GM19463 (cell line): ENCODE measurements around the gene DUSP10.

Experiments
- ATAC-seq: cut with Tn5 transposase; IDR thresholded peaks from one replicate; pipeline ENCODE4 v1.9.1; 2021; ENCODE audit warnings: mild to moderate bottlenecking, moderate library complexity; ENCODE audit not compliant: unreplicated experiment

DUSP10 gene

DNA sequence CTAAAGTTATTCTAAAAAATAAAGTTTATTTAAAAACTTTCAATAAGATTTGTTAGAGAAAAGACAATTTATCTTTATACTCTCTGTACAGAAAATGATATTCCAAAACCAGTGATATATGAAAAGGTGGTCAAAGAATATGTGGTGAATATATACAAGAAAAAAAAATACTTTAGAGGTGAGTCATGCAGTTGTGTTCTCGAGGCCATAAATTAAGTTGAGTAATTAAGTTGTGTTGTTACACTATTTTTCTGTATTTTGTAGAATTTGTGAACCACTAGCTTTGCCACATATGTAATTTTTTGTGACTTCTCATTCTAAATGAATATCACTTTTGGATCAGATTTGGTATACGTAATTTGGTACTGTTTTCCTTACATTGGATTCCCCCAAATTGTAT lies 23.6 kb upstream of the DUSP10 start:
- no peak for ATAC-seq

DNA sequence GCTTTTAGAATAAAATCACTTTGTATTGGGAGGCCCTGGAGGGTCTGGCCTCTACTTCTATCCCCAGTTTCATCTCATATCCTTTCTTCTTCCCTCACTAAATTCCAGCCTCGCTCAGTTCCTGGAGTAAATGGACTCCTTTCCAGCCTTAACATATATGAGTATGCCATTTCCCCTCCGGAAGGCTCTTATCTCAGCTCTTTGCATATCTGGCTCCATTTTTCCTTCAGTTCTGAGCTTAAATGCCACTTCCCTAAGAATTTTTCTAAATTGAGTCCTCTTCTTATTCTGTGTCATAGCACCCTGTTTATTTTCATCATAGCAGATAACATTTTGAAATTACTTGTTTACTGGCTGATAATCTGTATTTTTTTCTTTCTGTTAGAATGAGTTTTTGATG lies 20.2 kb upstream of the DUSP10 start:
- no peak for ATAC-seq

DNA sequence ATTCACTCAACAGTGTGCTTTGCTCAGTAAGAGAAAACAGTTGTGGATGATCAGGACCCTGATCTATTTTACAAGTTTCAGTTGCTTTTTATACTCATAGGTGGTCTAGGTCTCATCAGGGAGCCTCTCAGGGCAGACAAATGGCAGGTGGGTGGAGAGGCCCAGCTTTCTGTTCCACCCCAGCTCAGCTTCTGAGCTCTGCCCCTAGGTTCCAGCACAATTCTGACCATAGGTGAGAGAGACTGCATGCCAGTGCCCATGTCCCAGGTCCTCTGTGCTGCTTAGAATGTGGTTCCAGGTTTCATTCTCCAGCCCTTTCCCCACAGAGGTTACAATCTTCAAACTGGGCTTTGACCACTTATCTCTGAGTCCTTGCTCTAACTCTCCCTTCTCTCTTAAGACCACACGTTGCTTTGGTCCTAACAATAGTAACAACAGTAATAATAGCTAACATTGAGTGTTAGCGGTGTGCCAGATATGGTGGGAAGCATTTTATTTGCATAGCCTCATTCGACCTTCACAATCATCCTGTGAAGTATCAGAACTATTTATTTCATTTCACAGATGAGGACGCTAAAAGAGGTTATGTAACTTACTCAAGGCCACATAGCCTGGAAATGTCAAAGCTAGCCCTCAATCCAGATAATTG lies 19.6 kb upstream of the DUSP10 start:
- peak; percentile 72 for ATAC-seq

DNA sequence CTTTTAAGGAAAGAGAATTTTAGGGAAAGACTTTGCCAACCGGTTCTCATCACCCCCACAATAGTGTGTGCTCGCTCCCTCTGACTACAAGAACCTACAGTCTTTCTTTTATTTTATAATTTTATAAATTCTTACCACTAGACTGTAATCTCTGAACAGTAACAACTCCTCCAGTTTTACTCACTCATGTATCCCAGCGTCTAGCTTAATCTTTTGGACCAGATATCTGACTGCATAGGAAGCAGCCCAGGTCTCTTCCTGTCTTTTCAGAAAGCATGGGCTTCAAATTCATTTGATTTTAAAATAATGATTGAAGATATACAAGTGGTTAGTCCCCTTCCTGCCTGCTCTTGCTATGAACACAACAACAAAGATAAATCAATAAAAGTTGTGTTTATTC lies 19.0 kb upstream of the DUSP10 start:
- ATAC-seq: peak; percentile 1

DNA sequence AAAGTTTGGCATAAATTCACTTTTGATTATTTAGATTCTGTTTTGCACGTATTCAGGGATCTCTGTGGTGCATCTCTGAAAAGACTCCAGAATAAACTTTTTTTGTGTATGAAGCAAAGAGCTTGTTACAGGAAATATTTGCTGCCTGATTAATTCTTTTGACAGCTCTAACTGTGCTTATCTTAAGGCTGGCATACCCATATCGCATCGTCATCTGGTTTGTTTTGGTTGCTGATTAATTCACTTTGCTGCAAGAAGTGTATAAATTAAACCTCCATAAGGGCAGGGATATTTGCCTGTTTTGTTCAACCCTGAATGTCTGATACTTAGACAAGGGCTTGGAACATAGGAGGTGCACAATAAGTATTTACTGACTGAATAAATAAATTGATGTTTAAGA lies 17.5 kb upstream of the DUSP10 start:
- no peak for ATAC-seq

DNA sequence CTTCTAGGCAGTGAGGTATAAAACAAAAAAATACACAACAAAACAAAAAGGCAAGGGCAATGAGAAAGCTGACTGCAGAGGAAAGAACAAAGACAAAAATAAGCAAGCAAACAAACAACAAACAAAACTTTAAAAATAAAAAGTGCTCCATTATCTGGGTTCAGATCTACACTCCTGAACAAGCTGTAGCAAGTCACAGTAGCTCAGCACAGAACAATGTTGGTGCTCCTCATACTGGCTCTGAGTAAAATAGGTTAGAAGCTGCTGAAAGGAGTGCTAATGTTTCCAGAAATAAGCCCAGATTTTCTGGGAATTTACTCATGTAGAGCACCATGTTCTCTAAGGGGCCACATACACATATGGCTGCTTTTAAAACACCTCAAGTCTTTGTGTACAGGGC lies 16.6 kb upstream of the DUSP10 start:
- no peak for ATAC-seq

DNA sequence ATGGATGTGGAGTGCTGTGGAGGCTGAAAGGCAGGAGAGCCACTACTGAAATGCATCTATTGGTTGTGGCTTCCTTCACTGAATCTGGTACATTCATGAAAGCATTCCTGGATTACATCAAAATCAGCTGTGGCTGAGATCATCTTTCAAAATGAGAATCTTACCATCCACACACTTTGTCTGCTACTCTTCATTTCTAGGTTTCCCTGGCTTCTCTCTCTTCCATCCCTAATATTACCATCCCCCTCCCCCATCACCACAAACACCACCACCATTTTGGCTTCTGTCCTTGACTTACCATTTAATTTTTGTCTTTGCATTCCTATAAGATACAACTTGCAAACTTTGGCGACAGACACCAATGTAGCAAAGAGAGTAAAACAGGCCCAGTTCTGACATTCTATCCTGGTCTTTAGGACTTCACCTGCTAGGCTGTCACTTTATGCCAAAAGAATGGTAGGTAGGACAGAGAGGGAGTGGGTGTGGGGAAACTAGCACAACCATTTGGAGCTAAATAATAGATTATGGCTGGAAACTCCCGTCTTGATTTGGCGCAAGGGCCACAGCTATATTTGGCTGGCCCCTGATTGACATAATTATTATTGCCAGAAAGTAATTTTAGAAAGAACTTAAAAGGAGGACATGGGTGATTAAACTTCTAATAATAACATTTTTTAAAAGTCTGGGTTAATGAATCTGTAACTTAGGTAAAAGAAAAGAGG lies 15.1 kb upstream of the DUSP10 start:
- no peak for ATAC-seq

DNA sequence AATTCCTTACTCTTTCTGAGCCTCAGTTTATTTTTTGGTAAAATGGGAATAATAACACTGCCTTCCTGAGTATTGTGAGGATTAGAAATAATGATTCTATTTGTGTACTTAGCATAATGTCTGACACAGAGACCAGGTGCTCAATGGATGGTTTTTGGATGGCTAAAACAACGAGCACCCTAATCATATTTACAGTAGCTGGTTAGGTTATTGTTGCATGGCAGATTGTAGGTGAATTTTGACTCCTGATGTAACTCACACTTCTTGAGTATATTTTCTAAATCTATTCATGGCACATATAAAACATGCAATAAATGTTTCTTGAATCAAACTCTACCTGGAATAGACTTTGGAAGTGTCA lies 11.9 kb upstream of the DUSP10 start:
- ATAC-seq: peak; percentile 26

DNA sequence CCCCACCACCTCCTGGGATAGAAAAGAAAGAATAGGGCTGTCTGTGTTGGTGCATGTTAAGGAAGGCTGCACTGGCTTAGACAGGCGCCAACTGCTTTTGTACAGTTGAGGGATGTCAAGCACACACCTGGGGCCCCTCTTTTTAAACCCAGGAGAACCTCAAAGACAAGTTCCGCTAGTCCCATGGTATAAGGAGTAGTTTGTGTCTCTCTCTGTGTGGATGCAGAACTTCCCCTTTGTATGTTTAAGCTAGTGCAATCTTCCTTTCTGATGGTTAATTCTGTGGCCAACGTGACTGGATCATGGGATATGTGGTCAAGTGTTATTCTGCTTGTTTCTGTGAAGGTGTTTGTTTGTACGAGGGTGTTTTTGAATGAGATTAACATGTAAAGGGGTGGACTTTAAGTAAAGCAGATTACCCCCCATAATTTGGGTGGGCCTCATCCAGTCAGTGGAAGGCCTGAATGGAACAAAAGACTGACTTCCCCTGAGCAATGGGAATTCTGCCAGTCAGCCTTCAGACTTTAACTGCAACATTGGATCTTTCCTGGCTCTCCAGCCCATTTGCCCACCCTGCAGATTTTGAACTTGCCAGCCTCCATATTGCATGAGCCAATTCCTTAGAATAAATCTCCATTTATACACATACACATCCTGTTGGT lies 9.5 kb upstream of the DUSP10 start:
- ATAC-seq: no peak

DNA sequence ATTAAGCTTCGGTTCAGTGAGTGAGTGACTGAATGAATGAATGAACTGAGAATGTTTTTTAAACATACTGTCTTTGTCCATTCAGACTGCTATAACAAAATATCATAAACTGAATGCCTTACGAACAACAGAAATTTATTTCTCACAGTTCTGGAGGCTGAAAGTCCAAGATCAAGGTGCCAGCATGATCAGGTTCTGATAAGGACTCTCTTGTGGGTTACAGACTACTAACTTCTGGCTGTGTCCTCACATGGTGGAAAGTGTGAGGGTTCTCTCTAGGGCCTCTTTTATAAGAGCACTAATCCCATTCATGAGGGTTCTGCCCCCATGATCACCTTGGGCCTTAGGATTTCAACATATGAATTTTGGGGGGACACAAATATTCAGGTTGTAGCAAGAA lies 7.1 kb upstream of the DUSP10 start:
- ATAC-seq: no peak

DNA sequence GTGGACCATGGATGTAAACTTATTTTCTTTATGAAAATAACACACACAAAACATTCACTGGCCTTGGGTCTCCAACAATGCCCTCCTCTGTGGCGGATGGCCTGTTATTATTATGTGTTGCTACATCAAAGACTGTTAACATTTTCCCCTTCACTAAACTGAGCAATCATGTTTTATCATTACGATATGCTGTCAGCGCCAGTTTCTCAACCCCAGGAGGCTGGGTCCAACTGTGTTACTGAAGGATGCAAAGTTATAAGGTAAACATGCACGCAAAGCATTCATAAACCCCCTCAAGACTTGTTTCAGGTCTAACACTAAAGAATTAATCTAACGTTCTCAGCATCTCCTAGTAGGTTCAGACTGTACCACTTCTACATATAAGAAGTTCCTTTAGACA lies 6.0 kb upstream of the DUSP10 start:
- ATAC-seq: no peak

DNA sequence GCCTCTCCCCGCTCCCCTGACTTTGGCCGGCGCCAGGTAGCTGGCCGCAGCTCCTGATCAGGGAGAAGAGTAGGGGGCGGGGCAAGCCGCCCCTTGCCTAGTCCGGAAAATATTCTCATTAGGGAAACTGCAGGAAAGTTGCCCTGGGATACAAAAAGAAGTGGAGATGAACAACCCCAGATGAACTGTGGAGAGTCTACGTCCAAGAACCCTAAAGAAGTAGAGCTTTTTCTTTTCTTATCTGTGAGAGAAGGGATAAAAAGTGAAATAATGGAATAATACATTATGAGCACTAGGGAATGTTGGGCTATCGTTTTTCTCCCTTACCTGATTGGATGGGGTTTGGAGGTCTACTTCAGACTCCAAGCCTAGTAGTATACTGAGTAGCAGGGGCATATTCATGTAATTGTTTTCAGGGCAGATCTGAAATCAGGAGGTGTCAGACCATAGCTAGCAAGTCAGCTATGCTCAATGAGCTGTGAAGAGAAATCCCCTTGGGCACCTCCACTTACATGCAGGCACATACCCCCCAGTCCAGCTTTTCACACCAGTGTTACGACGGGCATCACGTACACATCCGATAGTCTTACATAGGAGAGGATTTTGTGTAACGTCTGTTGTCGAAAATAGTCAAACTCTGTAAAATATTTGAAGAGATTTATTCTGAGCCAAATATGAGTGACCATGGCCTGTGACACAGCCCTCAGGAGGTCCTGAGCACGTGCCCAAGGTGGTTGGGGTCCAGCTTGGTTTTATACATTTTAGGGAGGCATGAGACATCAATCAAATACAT lies 1.7 kb upstream of the DUSP10 start:
- peak; percentile 15 for ATAC-seq

DNA sequence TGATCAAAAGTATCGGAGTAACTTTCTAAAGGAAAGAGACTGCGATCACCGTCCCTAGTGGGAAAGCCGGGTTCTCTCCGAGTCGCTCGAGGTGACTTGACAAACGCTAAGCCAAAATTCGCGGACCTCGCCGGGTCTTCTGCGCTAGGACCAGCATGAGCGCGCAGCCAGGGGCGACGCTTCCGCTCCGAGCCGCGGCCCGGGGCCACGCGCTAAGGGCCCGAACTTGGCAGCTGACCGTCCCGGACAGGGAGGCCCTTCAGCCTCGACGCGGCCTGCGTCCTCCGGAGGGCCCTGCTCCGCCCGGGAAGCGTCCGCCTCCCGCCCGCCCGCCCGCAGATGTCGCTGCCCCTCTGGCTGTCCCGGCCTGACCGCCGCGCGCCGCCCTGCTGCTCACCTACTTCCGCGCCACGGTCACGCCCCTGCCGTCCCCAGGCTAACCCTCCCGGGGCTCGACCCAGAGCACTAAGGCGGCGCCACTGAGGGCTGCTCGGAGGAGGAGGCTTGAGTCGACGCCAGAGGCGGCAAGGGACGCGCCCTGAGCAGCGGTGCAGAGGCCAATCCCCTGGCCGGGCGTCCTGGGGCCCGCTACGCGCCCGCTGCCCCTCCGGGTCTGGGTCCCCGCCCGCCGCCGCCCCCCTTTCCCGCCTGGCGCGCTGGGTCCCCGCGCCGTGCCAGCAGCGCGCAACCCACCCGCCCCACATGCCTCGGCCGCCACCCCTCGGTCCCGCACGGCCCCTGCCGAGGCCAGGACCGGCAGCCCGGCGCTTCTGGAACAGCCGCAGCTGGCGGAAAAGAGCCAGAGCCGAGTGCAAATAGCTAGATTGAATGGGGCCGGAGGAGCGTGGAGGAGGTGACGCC lies 896 bp upstream of the DUSP10 start:
- peak; percentile 38 for ATAC-seq

DNA sequence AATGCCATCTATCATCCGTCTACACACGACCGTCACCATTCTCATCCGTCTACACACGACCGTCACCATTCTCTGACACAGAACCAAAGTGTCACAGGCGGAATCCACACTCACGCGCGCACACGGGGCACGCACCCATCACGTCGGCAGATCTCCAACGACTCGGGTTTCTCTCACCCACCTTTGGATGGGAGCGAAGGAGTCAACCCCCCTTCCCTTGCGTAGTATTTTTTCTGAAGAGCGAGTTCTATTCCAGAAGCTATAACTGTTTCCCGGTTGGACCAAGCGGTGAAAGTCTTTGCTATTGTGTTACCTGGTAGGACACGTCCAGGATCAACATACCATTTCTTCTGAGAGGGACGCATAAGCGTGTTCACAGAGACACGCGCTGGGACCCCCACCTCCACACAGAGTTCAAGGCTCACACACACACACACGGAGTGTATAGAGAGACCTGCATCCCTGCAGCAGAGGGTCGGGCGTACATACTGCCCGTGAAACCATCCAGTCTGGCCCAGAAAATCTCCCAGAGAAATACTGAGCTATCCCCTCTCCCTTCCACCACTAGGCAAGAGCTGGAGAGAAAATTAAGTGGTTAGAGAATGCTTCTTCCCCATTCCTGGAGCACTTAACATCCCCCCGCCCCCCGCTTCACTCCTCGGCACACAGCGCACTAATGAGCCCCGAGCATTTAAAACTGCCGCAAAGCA lies 741 bp downstream of the DUSP10 start:
- ATAC-seq: no peak

DNA sequence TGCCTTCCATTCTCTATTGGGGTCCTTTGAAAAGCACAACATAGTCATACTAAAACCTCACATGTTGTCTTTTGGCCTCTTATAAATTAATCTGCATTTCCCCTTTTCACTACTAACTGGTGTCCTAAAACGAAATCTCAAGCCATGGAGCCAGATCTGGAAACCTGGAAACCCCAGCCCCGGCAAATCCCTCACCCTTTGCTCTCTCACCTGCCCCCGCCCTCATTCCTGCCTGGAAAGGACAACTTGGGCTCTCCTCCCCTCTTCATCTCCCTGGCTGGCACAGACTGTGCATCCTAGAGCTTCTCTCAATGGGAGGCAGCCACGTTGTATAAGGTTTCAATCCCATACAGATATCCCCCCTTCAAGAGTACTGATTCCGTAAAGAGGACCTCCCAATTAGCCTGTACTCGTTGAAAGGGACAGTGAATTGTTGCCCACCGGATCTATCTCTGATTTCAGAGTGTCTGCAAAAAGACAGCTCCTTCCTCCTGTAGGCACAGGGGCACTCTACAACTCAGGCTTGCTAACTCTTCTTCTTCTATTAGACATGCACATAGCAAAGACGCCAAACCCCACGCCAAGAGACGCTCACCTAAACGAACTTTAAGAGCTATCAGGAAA lies 1.4 kb downstream of the DUSP10 start:
- no peak for ATAC-seq

DNA sequence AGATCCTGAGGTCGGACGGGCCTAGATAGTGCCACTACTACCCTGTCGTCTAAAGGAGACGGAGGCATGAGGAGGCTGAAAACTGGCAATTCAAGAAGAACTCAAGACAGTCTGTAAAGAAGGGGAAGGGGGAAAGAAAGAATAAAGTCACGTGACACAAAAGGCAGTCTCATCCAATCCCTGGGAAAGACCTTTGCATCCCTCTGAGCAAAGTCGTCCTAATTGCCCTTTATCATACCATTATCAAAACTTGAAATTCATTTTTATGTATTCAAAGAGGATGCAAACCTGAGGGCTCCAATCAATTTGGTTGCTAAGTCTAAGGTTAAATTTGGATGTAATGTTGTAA lies 2.2 kb downstream of the DUSP10 start:
- ATAC-seq: no peak

DNA sequence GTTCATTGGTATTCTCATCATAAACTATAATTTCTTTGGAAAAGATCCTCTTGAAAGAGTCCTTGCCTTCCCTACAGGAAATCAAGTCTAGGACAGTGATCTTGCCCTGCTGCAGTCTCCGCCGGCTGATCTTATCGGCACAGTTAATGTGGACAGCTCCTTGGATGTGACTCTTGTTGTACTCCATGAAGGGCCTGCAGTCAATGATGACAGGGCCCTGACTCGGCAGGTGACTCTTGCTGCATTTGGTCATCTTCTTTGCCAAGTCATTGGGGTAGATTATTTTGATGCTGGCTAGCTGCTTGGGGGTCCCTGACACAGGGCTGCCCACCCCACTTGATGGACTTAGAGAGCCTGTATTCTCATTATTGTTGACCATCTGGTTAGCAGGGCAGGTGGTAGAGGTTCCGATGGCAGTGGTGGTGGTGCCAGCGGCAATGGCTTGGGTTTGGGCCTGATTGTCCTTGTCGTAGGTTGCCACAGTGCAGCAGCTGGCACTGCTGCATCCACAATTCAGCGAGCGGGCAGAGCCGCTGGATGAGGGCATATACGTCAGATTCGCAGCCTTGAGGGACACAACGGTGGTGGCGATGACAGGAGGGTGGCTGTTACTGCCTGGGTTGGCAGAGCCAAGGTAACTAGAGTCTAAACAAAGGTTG lies 2.7 kb downstream of the DUSP10 start:
- ATAC-seq: no peak

DNA sequence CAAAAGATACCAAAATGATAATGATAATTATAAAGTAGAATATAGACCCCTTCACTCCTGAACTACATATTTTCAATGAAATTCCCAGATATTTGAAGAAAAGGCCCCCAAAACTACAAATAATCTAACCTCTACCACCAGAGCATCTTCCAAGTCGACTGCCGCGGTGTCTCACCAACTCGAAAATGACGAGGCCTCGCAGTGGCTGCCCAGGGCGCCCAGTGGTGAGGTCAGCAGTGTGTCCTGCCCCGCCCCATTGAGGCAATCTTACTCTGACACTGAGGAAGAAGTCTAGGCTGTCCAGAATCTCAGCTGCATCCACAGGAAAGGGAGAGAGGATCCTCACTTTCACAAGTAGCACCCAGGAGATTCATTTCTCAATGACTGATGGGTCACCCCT lies 5.2 kb downstream of the DUSP10 start:
- ATAC-seq: no peak

DNA sequence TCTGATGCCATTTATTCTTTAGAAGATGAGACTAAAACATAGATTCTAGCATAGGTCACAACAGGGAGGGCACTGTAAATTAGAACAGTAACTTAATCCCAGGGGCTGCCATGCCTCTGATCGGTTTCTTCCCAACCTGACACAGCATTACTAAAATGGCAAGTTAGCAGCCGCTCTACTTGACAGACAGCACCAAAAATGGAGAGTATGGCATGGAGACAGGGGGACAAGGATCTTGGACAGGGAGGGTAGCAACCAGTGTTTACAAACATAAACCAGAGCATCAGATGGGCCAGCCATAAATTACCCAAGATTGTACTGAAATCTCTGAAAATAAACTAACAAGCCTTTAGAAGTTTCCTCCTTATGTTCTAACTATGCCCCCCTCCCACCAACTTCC lies 5.9 kb downstream of the DUSP10 start:
- no peak for ATAC-seq
